Measurements from ENCODE around the gene CENPS. TPM values are rescaled to one million over a fixed set of nuclear protein-coding genes. Genes with fewer than 3 reads are reported as not detected.

CENPS gene
- total and polyA plus RNA-seq, 9 of the 15 experiments (the other 6 are each of a cell fraction or from before 2014, with no cell fraction given), result 10.2 to 36.0 (median 26.0) TPM

DNA sequence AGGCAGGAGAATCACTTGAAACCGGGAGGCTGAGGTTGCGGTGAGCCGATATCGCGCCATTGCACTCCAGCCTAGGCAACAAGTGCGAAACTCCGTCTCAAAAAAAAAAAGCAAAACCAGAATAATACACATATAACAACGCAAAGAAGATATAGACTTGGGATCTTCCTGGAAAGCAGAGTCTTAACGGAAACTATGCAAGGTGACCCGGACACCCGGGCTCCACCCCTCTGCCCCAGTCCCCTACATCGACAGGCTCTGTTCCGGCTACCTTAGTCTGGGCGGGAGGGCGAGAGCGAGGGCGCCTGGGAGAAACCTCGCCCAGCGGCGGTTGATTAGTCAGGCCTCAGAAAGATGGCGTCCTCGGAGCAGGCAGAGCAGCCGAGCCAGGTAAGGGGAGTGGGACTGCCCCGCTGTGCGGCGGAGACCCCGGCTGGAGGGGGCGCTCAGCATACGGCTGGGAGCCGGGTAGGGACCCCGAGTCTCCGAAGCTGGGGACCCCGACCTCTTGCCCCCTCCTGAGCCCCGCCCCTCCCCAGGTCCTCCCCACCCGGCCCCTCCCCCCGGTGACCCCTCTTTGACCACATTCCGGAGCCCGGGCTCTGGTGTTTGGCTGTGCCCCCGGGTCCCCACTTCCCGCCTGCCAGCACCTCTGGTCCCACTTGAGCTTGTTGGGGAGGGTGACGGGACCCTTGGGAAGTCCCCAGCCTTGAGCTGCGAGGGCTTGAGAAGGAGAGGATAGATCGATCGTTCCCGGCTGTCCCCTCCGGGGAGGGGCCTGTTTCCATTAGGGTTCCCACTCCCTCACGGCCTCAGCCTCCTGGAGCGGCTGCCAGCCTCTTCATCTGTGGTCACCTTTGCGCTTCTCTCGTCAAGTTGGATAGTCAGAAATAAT lies 44.6 kb downstream of the CENPS start, which contains the start of gene PEX14 (continued):
- TF ChIP-seq, protein P1, sequence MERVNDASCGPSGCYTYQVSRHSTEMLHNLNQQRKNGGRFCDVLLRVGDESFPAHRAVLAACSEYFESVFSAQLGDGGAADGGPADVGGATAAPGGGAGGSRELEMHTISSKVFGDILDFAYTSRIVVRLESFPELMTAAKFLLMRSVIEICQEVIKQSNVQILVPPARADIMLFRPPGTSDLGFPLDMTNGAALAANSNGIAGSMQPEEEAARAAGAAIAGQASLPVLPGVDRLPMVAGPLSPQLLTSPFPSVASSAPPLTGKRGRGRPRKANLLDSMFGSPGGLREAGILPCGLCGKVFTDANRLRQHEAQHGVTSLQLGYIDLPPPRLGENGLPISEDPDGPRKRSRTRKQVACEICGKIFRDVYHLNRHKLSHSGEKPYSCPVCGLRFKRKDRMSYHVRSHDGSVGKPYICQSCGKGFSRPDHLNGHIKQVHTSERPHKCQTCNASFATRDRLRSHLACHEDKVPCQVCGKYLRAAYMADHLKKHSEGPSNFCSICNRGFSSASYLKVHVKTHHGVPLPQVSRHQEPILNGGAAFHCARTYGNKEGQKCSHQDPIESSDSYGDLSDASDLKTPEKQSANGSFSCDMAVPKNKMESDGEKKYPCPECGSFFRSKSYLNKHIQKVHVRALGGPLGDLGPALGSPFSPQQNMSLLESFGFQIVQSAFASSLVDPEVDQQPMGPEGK (CRISPR knock-in tag; IDR thresholded peaks at IDR 0.05; ENCODE audit: borderline replicate concordance), result no peak
- peak; percentile 88 for TF ChIP-seq BRD9 (IDR thresholded peaks at IDR 0.05; ENCODE audit: low read depth, partially characterized antibody)
- TF ChIP-seq, protein P2, sequence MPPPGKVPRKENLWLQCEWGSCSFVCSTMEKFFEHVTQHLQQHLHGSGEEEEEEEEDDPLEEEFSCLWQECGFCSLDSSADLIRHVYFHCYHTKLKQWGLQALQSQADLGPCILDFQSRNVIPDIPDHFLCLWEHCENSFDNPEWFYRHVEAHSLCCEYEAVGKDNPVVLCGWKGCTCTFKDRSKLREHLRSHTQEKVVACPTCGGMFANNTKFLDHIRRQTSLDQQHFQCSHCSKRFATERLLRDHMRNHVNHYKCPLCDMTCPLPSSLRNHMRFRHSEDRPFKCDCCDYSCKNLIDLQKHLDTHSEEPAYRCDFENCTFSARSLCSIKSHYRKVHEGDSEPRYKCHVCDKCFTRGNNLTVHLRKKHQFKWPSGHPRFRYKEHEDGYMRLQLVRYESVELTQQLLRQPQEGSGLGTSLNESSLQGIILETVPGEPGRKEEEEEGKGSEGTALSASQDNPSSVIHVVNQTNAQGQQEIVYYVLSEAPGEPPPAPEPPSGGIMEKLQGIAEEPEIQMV (tag; conservative IDR thresholded peaks at IDR 0.05; ENCODE audit: low read depth), result no peak
- TF ChIP-seq ARID1B (IDR thresholded peaks at IDR 0.05), result no peak
- TF ChIP-seq ZNF717 (CRISPR knock-in tag; IDR thresholded peaks at IDR 0.05), result no peak
- no peak for TF ChIP-seq ZBTB5 (IDR thresholded peaks at IDR 0.05)
- TF ChIP-seq, protein P3, sequence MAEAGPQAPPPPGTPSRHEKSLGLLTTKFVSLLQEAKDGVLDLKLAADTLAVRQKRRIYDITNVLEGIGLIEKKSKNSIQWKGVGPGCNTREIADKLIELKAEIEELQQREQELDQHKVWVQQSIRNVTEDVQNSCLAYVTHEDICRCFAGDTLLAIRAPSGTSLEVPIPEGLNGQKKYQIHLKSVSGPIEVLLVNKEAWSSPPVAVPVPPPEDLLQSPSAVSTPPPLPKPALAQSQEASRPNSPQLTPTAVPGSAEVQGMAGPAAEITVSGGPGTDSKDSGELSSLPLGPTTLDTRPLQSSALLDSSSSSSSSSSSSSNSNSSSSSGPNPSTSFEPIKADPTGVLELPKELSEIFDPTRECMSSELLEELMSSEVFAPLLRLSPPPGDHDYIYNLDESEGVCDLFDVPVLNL (CRISPR knock-in tag; IDR thresholded peaks at IDR 0.05; ENCODE audit: low read depth), result no peak
- TF ChIP-seq CC2D1A (IDR thresholded peaks at IDR 0.05), result no peak
- peak; percentile 79 for TF ChIP-seq NR2C1 (IDR thresholded peaks at IDR 0.05)
- TF ChIP-seq NR2C1 (tag; IDR thresholded peaks at IDR 0.05), result peak; percentile 89
- TF ChIP-seq MAFF (IDR thresholded peaks at IDR 0.05; ENCODE audit: low read length), result no peak
- TF ChIP-seq, protein P4, sequence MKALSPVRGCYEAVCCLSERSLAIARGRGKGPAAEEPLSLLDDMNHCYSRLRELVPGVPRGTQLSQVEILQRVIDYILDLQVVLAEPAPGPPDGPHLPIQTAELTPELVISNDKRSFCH (CRISPR knock-in tag; IDR thresholded peaks at IDR 0.05), result no peak
- TF ChIP-seq, protein P4 (tag; IDR thresholded peaks at IDR 0.05), result 0 out of 2 replicates have a peak, but pooled peaks have one; percentile 46
- peak; percentile 46; the same call in 1 of the 2 replicates for TF ChIP-seq MAX (CRISPR knock-in tag; IDR thresholded peaks at IDR 0.05)
- TF ChIP-seq HSF4 (CRISPR knock-in tag; IDR thresholded peaks at IDR 0.05; ENCODE audit: borderline replicate concordance), result no peak

Data from K562 (cell line).